H1 (cell line): ENCODE results near the gene DUSP18. TPM values are rescaled to one million over a fixed set of nuclear protein-coding genes. Genes with fewer than 3 reads are reported as not detected.

Experiments
- ATF3 ChIP-seq: IDR thresholded peaks from 2 replicates; pipeline ENCODE4 v1.6.1; 2011; ENCODE audit warnings: low read depth, mild to moderate bottlenecking, low read length; ENCODE audit not compliant: insufficient read depth
- polyA plus RNA-seq, 7 experiments: library from polyadenylated mRNA; depleted of rRNA in 3 of 7; stranded (reverse) in 5 of 7; unstranded in 2 of 7; fragments of >200 nt in 5 of 7; fragments of 200-250 nt in 2 of 7; gene quantifications; 1 replicate in 5 of 7; 2 replicates in 1 of 7; 4 replicates in 1 of 7; pipeline versions ENCODE4 v1.2.1 to v1.2.3, GENCODE V29; 2011 to 2013; ENCODE audit warnings: missing spikeins in 2 of 7, mixed read lengths in 2 of 7
- total RNA-seq: library from RNA; stranded (reverse); fragmentation: NEBNext Ultra II Directional; extraction: Animal tissue kit (Norgen Biotek cat#: 25700); gene quantifications from 2 replicates; pipeline ENCODE4 v1.2.1, GENCODE V29; 2021

The DUSP18 gene
- total and polyA plus RNA-seq, 2 of the 8 experiments (the other 6 are each of a cell fraction or from before 2014, with no cell fraction given) = 2.6 to 7.3 TPM

GRCh38 chr22:30650508-30651116, 17.1 kb downstream of the DUSP18 start (continued):
- no peak for TF ChIP-seq ATF3
- TF ChIP-seq, all 59 proteins: peak for 0
